ENCODE measurements around the gene HMOX1.
"Not testable (repeated sequence)": the region's sequence is repeated elsewhere in the genome, so short reads cannot be mapped to it uniquely, and the experiment has no call there.

Gene HMOX1

DNA sequence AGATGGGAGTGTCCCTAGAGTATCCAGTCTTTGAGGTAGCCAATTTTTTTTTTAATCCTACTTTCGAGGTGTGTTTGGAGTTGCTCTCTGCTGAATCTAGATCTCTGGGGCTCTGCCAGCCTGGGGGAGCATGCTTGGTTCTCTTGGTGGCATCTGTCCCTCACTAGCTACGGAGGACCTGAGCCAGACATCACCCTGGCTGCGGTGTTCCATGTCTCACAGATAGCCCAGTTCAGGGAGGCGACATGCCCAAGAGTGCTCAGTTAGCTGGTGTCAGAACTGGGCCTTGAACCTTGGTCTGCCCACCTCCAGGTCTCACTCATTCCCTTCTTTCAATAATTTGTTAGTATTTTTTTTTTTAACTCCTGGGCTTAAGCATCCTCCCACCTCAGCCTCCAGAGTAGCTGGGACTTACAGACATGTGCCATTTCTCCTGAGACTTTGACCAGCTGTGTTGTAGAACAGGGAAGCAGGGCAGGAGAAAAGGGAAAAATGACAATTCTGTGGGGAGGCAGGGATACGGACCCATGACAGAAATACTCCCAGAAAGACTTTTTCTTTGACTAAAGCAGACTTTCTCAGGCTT lies 621 bp downstream of the HMOX1 start:
- no peak for DNase-seq

GRCh38 chr22:35383679-35384071 lies 2.8 kb downstream of the HMOX1 start:
- DNase-seq = no peak

GRCh38 chr22:35384527-35384926 lies 3.6 kb downstream of the HMOX1 start:
- no peak for DNase-seq

GRCh38 chr22:35384975-35385588 lies 4.2 kb downstream of the HMOX1 start:
- DNase-seq = no peak

- no peak for DNase-seq
Observed at GRCh38 chr22:35386670-35387288, 5.9 kb downstream of the HMOX1 start.

DNA sequence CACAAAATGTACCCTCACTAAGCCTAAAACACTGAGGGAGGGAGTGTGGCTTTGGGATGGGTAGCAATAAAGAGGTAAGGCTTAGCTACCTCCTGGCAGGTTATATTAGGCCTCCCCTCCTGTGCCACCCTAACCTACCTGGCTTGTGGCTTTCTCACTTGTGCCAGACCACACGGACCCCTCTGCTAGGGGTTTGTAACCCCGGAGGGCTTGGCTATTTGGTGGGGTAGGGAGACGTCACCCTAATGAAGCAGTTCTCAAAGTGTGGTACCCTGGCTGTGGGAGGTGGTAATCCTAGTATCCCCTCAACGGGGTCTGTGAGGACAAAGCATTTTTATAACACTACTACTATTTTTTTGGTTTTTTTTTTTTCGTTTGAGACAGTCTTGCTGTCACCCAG lies 10.0 kb downstream of the HMOX1 start:
- DNase-seq = no peak

DNA sequence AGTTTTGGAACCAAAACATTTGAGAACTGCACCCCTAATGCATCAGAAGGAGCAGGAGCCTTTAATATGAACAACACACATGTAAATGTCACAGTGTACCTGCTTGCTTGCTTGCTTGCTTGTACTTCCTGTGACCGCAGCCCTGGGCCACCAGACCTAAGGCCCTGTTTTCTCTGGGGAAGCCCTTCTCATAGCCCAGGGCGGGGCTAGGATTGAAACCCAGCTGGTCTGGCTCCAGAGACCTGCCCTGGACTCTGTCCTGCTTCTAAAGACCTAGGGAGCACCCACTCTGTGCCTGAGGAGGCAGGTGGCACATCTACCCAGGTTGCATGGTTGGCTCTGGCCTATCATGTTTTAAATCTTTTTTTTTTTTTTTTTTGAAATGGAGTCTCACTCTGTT lies 11.5 kb downstream of the HMOX1 start:
- no peak for DNase-seq

- no peak for DNase-seq
Observed at GRCh38 chr22:35393116-35394010, 12.5 kb downstream of the HMOX1 start.

- DNase-seq = no peak
Observed at GRCh38 chr22:35394011-35394312, 13.1 kb downstream of the HMOX1 start.

- DNase-seq = no peak
Observed at GRCh38 chr22:35394810-35395563, 14.1 kb downstream of the HMOX1 start.

DNA sequence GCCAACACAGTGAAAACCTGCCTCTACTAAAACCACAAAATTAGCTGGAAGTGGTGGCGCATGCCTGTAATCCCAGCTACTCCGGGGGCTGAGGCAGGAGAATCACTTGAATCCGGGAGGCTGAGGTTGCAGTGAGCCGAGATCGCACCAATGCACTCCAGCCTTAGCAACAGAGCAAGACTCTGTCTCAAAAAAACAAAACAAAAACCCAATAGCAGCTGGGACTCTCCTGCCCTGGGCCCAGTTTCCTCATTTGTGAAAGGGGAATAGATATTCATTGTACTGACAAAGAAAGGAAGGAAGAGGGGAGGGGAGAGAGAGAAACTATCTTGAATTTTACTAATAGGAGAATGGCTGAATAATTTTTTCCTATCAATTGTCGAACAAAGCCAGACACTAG lies 15.7 kb downstream of the HMOX1 start:
- not testable (repeated sequence) for DNase-seq

DNA sequence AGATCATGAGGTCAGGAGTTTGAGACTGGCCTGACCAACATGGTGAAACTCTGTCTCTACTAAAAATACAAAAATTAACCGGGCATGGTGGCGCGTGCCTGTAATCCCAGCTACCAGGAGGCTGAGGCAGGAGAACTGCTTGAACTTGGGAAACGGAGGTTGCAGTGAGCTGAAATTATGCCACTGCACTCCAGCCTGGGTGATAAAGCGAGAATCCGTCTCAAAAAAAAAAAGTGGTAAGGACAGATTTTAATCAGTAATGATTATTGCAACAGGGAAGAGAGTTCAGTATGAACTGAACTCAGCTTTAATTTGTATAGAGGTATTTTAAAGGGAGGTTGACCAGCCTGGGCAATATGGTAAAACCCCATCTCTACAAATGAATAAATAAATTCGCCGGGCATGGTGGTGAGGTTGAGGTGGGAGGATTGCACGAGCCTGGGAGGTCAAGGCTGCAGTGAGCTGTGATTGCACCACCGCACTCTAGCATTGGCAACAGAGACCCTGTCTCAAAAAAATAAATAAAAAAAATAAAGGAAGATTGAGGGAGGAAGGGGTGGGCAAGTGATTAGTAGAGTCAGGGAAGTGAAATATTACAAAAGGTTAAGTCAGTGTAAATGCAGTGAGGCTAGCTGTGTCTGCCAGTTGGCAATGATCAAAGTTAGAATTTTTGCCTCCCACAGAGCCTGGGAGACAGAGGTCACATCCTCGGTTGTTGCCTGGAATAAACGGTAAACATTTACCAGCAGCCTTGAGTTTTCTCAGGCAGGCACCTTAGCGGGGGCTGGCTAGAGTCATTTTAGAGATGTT lies 16.4 kb downstream of the HMOX1 start:
- no peak for DNase-seq

DNA sequence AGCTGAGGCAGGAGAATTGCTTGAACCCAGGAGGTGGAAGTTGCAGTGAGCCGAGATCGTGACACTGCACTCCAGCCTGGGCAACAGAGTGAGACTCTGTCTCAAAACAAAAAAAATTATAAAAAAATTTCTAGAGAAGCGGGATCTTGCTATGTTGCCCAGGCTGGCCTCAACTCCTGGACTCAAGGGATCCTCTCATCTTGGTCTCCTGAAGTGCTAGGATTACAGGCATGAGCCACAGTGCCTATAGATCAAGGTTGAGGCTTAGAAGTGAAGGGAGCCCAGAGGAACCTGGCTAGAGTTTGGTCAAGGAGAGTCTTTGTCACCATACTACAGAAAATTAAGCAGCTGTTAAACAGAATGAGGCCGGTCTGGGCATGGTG lies 17.7 kb downstream of the HMOX1 start:
- no peak for DNase-seq

- DNase-seq = no peak
Observed at GRCh38 chr22:35399114-35399677, 18.3 kb downstream of the HMOX1 start.

GRCh38 chr22:35399678-35400500 lies 19.0 kb downstream of the HMOX1 start, which contains the start of gene MCM5:
MCM5 (plus strand) TSS chr22:35400140; CDS start chr22:35400439, 299 bp downstream.
- DNase-seq = peak; percentile 90

DNA sequence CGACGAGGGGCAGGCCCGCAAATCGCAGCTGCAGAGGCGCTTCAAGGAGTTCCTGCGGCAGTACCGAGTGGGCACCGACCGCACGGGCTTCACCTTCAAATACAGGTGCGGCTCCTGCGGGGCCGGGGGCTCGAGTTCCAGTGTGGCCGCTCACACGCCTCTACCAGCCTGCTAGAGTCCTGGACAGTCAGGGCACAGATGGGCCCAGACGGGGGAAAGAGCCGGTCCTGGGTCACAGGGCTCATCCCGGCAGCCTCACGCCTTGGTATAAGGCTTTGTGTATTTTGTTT lies 19.6 kb downstream of the HMOX1 start:
- no peak for DNase-seq

DNA sequence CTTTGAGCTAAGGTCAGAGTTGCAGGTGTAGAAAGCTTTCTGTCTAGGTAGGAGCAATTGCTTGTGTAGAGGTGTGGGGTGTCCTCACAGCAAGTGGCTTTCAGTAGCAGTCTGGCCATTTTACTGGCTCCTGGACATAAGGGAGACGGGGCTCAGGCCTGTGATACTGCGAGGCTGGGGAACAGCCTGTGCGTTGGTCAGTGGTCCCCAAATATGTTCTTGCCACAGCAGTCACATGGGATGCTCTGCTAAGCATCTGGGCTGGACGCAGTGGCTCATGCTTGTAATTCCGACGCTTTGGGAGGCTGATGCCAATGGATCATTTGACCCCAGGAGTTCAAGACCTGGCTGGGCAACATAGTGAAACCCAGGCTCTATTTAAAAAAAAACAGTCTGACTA lies 21.0 kb downstream of the HMOX1 start:
- no peak for DNase-seq

DNA sequence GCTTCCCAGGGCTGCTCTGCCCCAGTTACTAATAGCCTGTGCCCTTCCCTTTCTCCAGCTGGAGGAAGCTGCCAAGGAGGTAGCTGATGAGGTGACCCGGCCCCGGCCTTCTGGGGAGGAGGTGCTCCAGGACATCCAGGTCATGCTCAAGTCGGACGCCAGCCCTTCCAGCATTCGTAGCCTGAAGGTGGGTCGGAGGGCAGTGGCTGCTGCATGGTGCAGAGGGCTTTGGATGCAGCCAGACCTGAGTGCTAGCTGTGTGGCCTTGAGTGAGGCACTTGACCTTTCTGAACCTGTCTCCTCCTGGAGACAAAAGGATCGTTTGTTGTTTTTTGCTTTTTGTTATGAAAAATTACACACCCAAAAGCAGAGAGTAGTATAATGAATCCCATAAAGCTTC lies 22.5 kb downstream of the HMOX1 start:
- DNase-seq = no peak

GRCh38 chr22:35404176-35404575 lies 23.3 kb downstream of the HMOX1 start:
- no peak for DNase-seq

DNA sequence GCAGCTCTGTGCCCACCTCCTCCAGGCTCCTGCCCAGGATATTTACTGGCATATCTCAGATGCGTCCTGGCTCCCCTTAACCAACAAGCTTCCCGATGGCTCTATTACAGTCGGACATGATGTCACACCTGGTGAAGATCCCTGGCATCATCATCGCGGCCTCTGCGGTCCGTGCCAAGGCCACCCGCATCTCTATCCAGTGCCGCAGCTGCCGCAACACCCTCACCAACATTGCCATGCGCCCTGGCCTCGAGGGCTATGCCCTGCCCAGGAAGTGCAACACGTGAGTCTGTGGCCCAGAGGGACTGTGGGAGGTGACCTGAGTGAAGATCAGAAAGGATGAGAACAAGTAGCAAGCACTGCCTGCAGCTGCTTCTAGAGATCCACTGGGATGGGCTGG lies 25.5 kb downstream of the HMOX1 start:
- DNase-seq = no peak

GRCh38 chr22:35407362-35407761 lies 26.5 kb downstream of the HMOX1 start:
- DNase-seq = no peak
